ENCODE results near the gene STK32A. TPM values are rescaled to one million over a fixed set of nuclear protein-coding genes. Genes with fewer than 3 reads are reported as not detected.

STK32A gene
- polyA plus RNA-seq, 1 donor (not counting 4 experiments of a cell fraction or from before 2014, with no cell fraction given), result 0.01 TPM

- Histone ChIP-seq H3K9me3 (ENCODE audit: control insufficient read depth, low read depth, low read length) (no peaks in the 10 kb centered on the region), H3K9ac (ENCODE audit: control insufficient read depth, extremely low read depth, insufficient read depth, low read length) (no peak overlapping the region), H3K79me2 (ENCODE audit: control insufficient read depth, insufficient read depth, low read length) (no peaks in the 10 kb centered on the region), H3K4me3 (ENCODE audit: control insufficient read depth in 2 of 3, extremely low read depth in 1 of 3, insufficient read depth in 2 of 3, low read depth in 1 of 3, low read length in 3 of 3) (no peak overlapping the region), H3K36me3 (ENCODE audit: control insufficient read depth in 2 of 2, extremely low read depth in 1 of 2, insufficient read depth in 2 of 2, low read length in 2 of 2) (no peaks in the 10 kb centered on the region), H2AFZ (ENCODE audit: control insufficient read depth, low read length) (no peak overlapping the region), H4K20me1 (ENCODE audit: control insufficient read depth, extremely low read depth, insufficient read depth, low read length) (no peaks in the 10 kb centered on the region), H3K9me1 (ENCODE audit: control insufficient read depth, extremely low read depth, insufficient read depth, low read length) (no peaks in the 10 kb centered on the region), H3K27ac (ENCODE audit: control insufficient read depth, insufficient read depth, low read length) (no peak overlapping the region), H3K4me1 (ENCODE audit: control insufficient read depth, extremely low read depth, insufficient read depth, low read length) (no peaks in the 10 kb centered on the region), H3K4me2 (ENCODE audit: control insufficient read depth, extremely low read depth, insufficient read depth, low read depth, low read length) (no peak overlapping the region), H3K27me3 (ENCODE audit: control insufficient read depth, extremely low read depth, insufficient read depth, low read length) (no peaks in the 10 kb centered on the region)
- TF ChIP-seq EZH2 (IDR thresholded peaks at IDR 0.05; ENCODE audit: low read length) (no peak), CTCF (optimal IDR thresholded peaks at IDR 0.05 in 1 of 3, IDR thresholded peaks at IDR 0.05 in 1 of 3, conservative IDR thresholded peaks at IDR 0.05 in 1 of 3; ENCODE audit: extremely low read depth in 1 of 3, insufficient read depth in 2 of 3, low read length in 3 of 3) (no peak)
- dilution Hi-C loops (cut with MboI; ENCODE audit: extremely low pct_ligation_motif_present, low sequenced_read_pairs), result no loop called here
- DNase-seq (ENCODE audit: low read depth, low spot score), result no peak
- FAIRE-seq, result no peak
Observed at GRCh38 chr5:147436596-147436995, 201.8 kb downstream of the STK32A start.

GRCh38 chr5:147437161-147437596, 202.4 kb downstream of the STK32A start:
- Histone ChIP-seq H3K4me2 (ENCODE audit: control insufficient read depth, extremely low read depth, insufficient read depth, low read depth, low read length) (no peak overlapping the region), H3K27ac (ENCODE audit: control insufficient read depth, insufficient read depth, low read length) (no peak overlapping the region)
- no peak for DNase-seq (ENCODE audit: low read depth, low spot score)

More at GRCh38 chr5:147437161-147437596, 202.4 kb downstream of the STK32A start:
- H3K9me1 ChIP-seq (ENCODE audit: control insufficient read depth, extremely low read depth, insufficient read depth, low read length), result no peaks in the 10 kb centered on the region
- H3K79me2 ChIP-seq (ENCODE audit: control insufficient read depth, insufficient read depth, low read length), result no peaks in the 10 kb centered on the region
- no peak overlapping the region for H2AFZ ChIP-seq (ENCODE audit: control insufficient read depth, low read length)
- no peaks in the 10 kb centered on the region for H3K9me3 ChIP-seq (ENCODE audit: control insufficient read depth, low read depth, low read length)
- H3K27me3 ChIP-seq (ENCODE audit: control insufficient read depth, extremely low read depth, insufficient read depth, low read length), result no peaks in the 10 kb centered on the region
- H3K36me3 ChIP-seq (ENCODE audit: control insufficient read depth in 2 of 2, extremely low read depth in 1 of 2, insufficient read depth in 2 of 2, low read length in 2 of 2), result no peaks in the 10 kb centered on the region
- no peaks in the 10 kb centered on the region for H3K4me1 ChIP-seq (ENCODE audit: control insufficient read depth, extremely low read depth, insufficient read depth, low read length)
- dilution Hi-C loops (cut with MboI; ENCODE audit: extremely low pct_ligation_motif_present, low sequenced_read_pairs), result no loop called here
- TF ChIP-seq CTCF (optimal IDR thresholded peaks at IDR 0.05 in 1 of 3, IDR thresholded peaks at IDR 0.05 in 1 of 3, conservative IDR thresholded peaks at IDR 0.05 in 1 of 3; ENCODE audit: extremely low read depth in 1 of 3, insufficient read depth in 2 of 3, low read length in 3 of 3), result no peak
- no peak for TF ChIP-seq EZH2 (IDR thresholded peaks at IDR 0.05; ENCODE audit: low read length)
- no peaks in the 10 kb centered on the region for H4K20me1 ChIP-seq (ENCODE audit: control insufficient read depth, extremely low read depth, insufficient read depth, low read length)
- H3K4me3 ChIP-seq (ENCODE audit: control insufficient read depth in 2 of 3, extremely low read depth in 1 of 3, insufficient read depth in 2 of 3, low read depth in 1 of 3, low read length in 3 of 3), result no peak overlapping the region
- FAIRE-seq, result no peak
- H3K9ac ChIP-seq (ENCODE audit: control insufficient read depth, extremely low read depth, insufficient read depth, low read length), result no peak overlapping the region

Small RNA genes lying within 50 kb of the gene (small RNA-seq; reads per million reads assigned to genes)
- 0 reads per million in 3 experiments for gene AC011373.1 (ENCODE audit: insufficient read length in 3 of 3, low read depth in 3 of 3, low replicate concordance in 1 of 3)

All from keratinocyte (primary cell).